HTERT RPE-1 (cell line): ENCODE measurements around the gene NUPR1.
"Not testable (repeated sequence)": the region's sequence is repeated elsewhere in the genome, so short reads cannot be mapped to it uniquely, and the experiment has no call there.

ENCODE experiments used
- in situ Hi-C: fragments of 300-500 bp; cut with MboI; formaldehyde crosslinking; loops from 4 replicates; pipeline ENCODE4 v1.14.3; 2020; ENCODE audit warnings: low sequenced_read_pairs

NUPR1 gene

DNA sequence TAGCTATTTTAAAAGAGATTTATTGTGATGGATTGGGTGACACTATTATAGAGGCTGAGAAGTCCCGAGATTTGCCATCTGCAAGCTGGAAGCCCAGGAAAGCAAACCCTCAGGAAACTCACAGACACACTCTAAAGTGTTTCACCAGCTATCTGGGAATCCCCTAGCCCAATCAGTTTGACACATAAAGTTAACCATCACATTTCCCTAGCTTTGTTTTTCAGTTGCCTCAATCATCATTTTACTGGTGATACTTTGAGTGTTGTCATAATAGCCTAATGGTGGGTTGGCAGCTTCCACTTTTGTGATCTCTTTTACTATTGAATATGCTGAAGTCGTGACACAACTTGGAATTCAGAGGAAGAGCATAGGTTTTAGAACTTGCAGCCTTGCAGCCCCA lies 16.8 kb upstream of the NUPR1 start:
- in situ Hi-C loops: no loop called here

DNA sequence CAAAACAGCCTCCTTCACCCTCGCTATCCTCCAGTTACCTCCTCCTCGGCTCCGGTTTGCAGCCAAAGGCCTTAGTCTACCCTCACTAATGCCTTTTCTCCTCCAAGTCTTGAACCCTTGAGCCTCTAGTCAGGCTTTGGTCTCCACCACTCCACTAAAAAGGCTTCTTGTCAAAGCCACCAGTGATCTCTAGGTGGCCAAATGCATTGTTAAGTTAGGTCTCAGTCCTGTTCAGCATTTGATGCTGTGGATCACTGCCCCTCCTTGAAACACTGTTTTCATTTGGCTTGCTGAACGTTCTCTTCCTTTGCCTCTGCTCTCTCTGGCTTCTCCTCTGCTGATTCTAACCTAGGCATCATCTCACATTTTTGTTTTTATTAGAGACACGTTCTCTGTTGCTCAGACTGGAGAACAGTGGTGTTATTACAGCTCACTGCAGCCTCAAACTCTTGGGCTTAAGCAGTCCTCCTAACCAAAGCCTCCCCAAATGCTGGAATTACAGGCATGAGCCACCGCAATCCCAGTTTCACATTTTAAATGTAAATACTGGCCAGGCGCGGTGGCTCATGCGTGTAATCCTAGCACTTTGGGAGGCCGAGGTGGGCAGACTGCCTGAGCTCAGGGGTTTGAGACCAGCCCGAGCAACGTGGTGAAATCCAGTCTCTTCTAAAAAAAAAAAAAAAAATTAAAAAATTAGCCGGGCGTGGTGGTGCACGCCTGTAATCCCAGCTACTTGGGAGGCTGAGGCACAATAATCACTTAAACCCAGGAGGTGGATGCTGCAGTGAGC lies 16.1 kb upstream of the NUPR1 start:
- in situ Hi-C loops: no loop called here

DNA sequence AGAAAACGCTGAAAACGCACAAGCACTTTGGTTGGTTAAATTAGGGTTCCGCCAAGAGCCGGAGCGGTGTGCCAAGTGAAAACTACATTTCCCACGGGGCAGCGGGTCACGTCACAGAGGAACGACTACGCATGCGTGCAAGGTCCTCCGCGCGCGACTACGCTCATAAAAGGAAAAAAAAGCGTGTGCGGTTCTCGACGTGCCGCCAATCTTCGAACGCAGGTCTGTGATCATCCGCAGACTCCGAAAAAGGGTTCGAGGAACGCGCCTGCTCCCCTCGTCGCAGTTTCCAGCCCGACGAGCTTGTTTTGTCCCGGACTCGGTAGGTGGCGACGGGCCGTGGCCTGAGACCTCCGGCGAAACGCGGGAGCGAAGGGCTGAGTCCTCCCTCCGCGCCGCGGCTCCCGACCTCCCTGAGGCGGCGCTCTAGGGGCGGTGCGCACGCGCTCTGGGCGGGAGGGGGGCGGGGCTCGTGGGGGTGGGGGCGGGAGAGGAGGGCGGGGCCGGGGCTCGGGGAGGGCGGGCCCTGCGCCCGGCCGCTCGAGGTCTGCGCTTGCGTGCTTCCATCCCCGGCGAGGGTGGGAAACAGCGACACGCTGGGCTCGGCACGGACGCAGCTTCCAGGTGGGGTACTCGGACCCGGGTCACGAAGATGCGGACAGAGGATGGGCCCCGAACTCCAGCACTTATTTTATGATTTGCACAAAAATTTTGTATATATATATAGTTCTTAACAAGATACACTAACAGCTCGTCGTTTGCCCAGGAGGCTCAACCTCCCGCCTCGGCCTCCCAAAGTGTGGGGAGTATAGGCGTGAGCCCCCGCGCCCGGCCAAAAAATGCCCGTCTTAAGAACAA lies 15.2 kb upstream of the NUPR1 start, which contains the start of gene SGF29:
Gene SGF29, plus strand, starts transcription at position 145 of the 858 bp plus-strand sequence. CDS start 27,150 bp downstream, outside the sequence.
- in situ Hi-C loops: no loop called here

DNA sequence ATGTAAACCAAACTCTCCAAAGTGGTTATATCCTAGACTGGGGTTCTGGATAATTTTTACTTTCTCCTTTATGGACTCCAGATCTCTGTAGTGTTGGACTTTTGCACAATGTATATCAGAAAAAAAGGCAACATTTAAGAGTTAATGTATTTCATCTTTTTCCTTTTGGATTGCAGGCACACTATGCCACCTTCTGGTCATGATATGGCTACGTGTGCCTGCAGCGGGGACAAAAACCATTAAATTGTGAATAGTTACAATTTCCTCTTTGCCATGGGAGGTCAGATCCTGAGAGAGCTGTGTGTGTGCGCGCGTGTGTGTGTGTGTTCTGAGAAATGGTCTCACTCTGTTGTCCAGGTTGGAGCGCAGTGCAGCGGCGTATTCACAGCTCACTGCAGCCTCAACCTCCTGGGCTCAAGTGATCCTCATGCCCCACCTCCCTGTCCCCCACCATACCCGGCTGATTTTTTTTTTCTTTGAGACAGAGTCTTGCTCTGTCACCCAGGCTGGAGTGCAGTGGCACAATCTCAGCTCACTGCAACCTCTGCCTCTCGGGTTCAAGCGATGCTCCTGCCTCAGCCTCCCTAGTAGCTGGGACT lies 10.6 kb upstream of the NUPR1 start:
- in situ Hi-C loops: no loop called here

DNA sequence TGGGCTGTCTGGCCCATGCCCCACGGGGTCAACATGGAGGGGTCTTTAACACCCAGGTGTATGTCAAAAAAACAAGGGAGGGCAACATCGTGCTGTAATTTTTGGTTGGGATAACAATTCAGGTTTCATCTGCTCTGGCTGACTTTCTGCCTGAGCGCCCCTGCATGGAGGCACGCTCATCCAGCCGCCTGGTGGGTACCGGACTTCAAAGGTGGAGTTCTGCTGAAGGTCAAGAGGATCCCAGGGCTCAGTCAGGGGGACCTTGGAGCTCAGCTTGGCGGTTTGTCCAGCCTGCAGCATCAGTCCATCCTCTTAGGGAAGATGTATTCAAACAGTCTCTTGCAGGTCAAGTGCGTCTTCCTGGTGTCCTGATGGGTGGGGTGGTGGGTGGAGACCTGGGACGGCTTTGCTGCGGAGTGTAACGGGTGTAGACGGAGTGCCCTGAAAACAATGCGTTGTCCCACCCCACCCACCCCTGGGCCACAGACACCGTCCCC lies 9.6 kb upstream of the NUPR1 start:
- in situ Hi-C loops: no loop called here

DNA sequence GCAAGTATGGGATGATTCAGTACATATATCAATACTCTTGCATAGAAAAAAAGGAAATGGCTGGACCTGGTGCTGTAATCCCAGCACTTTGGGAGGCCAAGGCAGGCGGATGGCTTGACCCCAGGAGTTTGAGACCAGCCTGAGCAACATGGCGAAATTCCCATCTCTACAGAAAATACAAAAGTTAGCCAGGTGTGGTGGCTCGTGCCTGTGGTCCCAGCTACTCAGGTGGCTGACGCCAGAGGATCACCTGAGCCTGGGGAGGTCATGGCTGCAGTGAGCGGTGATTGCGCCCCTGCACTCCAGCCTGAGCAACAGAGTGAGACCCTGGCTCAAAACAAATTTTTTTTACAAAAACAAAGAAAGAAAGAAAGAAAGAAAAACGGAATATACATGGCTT lies 7.9 kb upstream of the NUPR1 start:
- in situ Hi-C loops: no loop called here

DNA sequence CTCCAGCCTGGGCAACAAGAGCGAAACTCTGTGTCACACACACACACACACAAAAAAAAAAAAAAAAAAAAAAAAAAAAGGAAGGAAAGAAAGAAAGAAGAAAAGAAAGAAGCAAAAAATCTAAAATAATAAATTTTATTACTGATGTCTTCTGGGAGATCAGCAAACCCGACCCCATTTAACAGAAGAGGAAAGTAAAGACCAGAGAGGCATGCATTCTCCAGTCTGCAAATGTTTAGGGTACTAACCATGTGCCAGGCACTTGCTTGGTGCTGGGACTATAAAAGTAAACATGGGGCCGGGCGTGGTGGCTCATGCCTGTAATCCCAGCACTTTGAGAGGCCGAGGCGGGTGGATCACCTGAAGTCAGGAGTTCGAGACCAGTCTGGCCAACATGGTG lies 7.2 kb upstream of the NUPR1 start:
- in situ Hi-C loops: not testable (repeated sequence)

DNA sequence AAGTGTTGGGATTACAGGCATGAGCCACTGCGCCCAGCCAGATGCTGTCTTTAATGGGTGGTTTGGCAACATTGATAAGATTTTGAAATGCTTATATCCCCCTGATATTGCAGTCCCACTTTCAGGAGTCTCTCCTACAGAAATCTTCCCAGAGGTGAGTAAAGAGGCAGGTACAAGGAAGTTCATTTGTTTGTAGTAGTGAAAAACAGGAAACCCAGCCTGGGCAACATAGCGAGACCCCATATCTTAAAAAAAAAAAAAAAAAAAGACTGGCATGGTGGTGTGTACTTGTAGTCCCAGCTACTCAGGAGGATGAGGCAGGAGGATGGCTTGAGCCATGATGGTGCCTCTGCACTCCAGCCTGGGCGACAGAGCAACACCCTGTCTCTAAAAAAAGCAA lies 6.2 kb upstream of the NUPR1 start:
- in situ Hi-C loops: no loop called here

DNA sequence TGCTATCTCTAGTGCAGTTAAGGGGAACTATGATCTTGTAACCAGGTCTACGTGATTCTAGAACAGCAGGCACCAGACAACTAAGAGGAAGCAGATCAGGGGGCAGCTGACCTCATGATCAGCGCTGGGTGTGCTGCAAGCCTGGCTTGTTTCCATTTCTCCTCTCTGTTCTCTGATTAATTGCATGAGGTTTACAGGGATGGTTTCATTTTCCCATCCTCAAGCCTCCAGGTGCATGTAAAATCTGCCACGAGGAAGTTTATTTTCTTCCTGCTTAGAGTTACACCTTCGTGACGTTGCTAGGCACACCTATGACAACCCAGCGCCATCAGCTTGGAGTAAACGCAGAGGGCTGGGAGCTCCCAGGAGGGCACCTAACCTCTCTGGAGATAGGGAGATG lies 4.3 kb upstream of the NUPR1 start:
- in situ Hi-C loops: no loop called here

DNA sequence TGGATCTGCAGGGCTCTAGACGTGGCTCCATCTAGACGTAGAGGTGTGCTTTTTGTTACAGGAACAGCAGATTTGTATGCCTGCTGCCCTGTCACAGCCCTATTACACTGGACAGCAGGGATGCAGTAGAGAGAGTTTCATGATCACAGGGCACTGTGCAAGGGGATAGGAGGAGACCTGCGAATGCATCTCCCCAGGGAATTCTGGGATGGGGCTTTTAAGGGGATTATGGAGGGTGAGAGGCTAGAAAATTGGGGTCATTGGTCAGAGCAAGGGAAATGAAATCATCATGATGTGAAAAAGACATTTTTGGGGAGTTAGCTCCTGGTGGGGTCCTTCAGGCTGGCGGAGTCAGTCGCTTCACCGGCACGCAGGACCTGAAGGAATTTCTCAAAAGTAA lies 3.9 kb upstream of the NUPR1 start:
- in situ Hi-C loops: no loop called here

DNA sequence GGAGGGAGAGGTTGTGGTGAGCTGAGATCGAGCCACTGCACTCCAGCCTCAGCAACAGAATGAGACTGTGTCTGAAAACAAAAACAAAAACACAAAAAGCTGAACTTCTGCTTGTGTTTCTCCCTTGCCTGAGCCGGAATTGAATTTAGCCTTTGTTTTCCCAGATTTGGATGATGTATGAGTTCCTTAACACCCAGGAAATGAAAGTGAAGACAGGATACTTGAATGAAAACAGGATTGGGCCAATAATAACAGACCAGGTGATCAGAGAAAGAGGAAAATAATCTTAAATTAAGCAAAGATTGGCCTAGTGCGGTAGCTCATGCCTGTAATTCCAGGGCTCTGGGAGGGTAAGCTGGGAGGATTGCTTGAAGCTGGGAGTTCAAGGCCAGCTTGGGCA lies 1.6 kb upstream of the NUPR1 start:
- in situ Hi-C loops: no loop called here

DNA sequence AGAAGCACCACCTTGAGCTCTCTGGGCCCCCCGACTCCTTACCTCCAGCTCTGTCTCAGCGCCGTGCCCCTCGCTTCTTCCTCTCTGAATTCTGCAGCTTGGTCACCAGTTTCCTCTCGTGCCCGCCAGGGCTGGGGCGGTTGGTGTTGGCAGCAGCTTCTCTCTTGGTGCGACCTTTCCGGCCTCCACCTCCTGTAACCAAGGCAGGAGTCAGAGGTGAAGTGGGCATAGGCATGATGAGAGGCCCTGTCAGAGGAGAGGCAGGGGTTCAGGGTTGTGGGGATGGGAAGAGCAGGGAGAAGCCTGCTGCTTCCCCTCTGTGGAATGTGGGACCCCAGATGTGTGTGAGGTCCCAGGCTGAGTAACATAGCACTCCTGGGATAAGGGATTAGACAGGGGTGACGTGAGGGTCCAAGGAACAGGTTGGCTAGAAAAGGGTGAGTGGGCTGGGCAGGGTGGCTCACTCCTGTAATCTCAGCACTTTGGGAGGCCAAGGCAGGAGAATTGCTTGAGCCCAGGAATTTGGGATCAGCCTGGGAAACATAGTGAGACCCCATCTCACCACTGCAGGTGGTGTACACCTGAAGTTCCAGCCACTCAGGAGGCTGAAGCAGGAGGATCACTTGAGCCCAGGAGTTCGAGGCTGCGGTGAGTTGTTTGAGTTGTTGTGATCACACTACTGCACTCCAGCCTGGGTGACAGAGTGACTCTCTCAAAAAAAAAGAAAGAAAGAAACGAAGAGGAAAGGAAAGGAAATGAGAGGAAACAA lies 626 bp downstream of the NUPR1 start:
- in situ Hi-C loops: no loop called here

DNA sequence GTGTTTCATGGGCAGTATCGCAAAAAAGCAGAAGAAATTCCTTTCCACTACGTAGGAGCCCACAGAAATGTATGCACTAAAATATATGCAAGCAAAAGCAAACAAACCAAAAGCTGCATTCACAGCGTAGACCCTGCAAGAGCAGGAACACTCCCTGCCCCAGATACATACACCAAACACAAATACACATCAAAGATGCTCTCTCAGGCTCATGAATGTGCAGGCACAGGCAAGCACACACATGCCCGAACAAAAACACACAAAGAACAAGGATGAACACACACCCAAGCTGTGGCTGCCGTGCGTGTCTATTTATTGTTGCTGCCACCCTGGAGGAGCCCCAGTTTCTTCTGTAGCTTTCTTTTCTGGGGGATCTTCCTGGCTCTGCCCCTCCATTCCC lies 1.7 kb downstream of the NUPR1 start:
- in situ Hi-C loops: no loop called here

DNA sequence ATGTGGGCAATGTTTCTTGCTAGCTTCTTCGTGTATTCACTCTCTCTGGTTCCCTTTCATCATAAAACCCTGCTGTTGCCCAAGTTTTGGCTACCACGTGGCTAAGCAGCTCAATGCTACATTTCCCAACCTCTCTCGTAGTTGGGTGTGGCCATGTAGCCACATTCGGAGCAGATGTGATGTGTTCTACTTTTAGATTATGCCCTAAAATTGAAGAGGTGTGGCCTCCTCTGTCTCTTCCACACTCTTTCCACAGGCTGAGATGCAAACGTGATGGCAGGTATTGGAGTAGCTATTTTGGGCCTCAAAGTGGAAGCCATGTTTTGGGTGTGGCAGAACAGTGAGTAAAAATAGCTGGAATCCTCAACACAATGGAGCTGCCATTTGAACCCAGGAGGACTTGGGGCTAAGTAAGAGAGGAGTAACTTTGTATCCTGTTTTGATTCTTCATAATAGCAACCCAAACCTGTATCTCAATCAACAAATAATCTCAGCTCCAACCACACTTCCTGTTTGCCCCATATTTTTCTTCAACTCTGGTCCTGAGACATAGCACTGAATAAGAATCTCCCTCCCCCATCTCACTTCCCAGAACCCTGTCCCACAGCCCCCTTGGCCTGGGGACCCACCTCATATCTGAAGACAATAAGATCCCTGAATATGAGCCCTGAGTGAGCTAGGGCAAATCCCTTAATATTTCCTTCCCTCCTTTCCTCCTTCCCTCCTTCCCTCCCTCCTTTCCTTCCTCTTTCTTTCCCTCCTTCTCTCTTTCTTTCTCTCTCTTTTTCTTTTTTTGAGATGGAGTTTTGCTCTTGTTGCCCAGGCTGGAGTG lies 4.0 kb downstream of the NUPR1 start:
- in situ Hi-C loops: no loop called here

DNA sequence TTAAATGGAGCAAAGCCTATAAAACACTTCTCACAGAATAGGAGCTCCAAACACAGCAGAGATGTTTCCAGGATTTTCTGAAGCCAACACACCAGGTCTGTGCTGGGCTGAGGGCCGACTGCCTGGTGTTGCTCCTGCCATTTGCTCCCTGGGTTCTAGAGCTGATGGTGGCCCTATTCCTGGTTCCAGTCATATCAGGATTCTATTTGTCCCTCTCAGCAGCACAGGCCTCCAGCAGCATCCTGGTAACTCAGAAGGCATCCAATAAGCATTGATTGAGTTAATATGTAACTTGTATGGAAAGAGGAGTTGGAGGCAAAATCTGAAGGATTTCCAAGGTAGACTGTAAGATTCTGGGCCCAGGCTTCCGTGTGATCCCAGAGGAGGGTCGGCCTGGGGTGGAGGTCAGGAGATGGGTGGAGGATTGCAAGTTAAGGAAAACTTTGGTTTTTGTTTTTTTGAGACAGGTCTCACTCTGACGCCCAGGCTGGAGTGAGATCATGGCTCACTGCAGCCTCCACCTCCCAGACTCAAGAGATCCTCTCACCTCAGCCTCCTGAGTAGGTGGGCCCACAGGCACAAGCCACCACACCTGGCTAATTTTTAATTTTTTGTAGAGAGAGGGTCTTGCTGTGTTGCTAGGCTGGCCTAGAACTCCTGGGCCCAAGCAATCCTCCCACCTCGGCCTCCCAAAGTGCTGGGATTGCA lies 5.7 kb downstream of the NUPR1 start:
- in situ Hi-C loops: no loop called here

DNA sequence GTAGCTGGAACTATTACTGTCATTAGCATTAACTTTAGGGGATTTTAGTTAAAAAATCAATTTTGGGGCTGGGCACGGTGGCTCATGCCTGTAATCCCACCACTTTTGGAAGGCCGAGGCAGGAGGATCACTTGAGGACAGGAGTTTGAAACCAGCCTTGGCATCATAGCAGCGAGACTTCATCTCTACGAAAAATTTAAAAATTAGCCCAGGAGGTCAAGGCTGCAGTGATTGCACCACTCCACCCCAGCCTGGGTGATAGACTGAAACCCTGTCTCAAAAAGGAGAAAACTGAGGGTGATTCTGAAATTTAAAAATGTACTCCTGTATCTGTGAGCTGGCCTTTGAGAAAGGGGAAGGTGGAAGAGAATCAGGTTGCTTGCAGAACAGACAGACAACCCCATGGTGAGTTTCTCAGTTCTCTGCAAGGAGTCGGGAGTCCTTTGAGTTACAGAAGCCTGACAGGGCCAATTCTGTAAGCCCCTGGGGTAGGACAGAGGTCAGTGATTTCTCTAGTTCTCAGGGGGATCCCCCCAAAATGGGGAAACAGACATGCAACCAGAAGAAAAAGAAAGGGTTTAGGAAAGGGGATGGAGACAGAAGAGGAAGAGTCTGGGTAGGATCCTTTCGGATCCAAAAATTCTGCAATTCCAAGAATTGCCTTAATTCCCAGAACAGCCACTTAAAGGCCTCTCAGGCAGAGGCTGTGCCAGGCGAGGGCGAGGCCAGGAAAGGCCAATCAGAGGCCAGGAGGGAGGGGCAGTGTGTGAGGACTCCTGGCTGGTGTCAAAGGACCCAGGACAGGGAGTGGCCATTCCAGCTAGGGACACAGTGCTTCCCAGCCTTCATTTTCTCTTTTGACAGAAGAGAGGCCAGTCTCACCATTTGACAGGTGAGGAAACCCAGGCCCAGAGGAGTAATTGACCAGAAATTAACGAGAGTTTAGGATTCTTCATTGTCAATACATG lies 6.7 kb downstream of the NUPR1 start:
- in situ Hi-C loops: no loop called here

DNA sequence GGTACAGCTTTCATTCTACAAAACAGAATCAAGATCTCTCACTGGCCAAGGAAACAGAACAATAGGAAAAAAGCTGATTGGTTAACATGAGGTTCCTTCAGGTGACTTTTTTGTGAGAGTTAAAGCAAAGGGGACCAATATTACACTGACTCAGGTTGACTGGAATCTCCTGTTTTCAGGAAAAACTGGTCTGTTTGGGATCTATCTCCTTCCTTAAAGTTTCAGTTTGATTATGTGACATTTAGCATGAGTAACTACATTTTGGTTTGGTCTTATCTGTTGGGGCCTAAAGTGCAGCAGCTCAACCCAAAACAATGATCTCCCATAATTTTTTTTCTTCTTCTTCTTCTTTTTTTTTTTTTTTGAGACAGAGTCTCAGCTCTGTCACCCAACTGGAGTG lies 9.7 kb downstream of the NUPR1 start:
- in situ Hi-C loops: no loop called here

DNA sequence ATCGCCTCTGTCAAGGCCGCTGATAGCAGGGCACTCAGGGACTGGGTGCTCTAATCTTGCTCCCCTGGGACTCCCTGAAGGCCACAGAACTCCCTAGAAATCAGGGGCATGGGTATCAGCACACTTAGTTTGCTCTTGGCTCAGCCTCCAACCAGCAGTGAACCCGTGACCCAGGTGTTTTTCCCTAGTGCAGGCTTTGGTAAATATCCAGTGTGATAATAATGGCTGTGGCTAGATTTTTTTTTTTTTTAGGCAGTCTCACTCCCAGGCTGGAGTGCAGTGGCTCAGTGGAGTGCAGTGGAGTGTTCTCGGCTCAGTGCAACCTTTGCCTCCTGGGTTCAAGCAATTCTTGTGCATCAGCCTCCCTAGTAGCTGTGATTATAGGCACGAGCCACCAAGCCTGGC lies 10.3 kb downstream of the NUPR1 start:
- in situ Hi-C loops: no loop called here
